K562 (cell line): ENCODE data around the gene RPL15.

Experiments used
- EP300 ChIP-seq: IDR thresholded peaks from 2 replicates; pipeline ENCODE4 v1.6.1; 2012; ENCODE audit warnings: low read length, improper control_type of control experiment
- HDAC6 ChIP-seq: IDR thresholded peaks from 2 replicates; pipeline ENCODE4 v1.6.1; 2012; ENCODE audit warnings: low read depth, mild to moderate bottlenecking, control low read depth, inconsistent platforms, low read length, moderate library complexity
- NRF1 ChIP-seq, 2 experiments: fragments of 450-650 bp; IDR thresholded peaks in 1 of 2; conservative IDR thresholded peaks in 1 of 2; 2 replicates each; pipeline ENCODE4 v1.6.1; 2014; ENCODE audit warnings: mild to moderate bottlenecking in 2 of 2
- RB1 ChIP-seq: fragments of 450-650 bp; IDR thresholded peaks from 2 replicates; pipeline ENCODE4 v1.6.1; 2017; ENCODE audit warnings: low read depth, mild to moderate bottlenecking

DNA sequence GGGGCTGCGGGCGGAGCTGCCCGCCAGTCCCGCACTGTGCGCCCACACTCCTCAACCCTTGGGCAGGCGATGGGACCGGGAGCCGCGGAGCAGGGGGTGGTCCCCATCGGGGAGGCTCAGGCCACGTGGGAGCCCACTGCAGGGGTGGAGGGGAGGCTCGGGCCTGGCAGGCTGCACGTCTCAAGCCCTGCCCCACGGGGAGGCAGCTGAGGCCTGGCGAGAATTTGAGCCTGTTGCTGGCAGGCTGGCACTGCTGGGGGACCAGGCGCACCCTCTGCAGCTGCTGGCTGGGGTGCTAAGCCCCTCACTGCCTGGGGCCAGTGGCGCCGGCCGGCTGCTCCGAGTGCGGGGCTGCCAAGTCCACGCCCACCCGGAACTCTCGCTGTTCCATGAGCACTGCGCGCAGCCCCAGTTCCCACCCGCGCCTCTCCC, 34.4 kb upstream of the RPL15 start:
- TF ChIP-seq EP300 (no peak), HDAC6 (no peak), NRF1 (conservative IDR thresholded peaks at IDR 0.05 in 1 of 2, IDR thresholded peaks at IDR 0.05 in 1 of 2) (no peak), RB1 (no peak)
